Mesothelial cell of epicardium (in vitro differentiated cells): ENCODE results near the gene OR4K13. TPM values are rescaled to one million over a fixed set of nuclear protein-coding genes. Genes with fewer than 3 reads are reported as not detected.

ENCODE experiments used
- DNase-seq, 2 experiments: peaks; one replicate each; pipeline ENCODE4 v3.0.0; 2021; ENCODE audit warnings: low spot score in 2 of 2; ENCODE audit not compliant: unreplicated experiment in 2 of 2
- H3K27ac Mint-ChIP-seq: 2 replicates; pipeline ENCODE4 v1.8.0; 2021; ENCODE audit warnings: mixed read lengths
- H3K27me3 Mint-ChIP-seq: 2 replicates; pipeline ENCODE4 v1.8.0; 2021; ENCODE audit warnings: low read depth, mixed read lengths
- H3K36me3 Mint-ChIP-seq: 2 replicates; pipeline ENCODE4 v1.8.0; 2021; ENCODE audit warnings: mixed read lengths
- H3K4me1 Mint-ChIP-seq: 2 replicates; pipeline ENCODE4 v1.8.0; 2021; ENCODE audit warnings: mixed read lengths
- H3K4me3 Mint-ChIP-seq: 2 replicates; pipeline ENCODE4 v1.8.0; 2021; ENCODE audit warnings: mild to moderate bottlenecking, moderate library complexity, mixed read lengths
- H3K9me3 Mint-ChIP-seq: 2 replicates; pipeline ENCODE4 v1.8.0; 2021; ENCODE audit warnings: mixed read lengths
- CTCF ChIP-seq: fragments of 200-600 bp; sonication (generic); IDR thresholded peaks from one replicate; pipeline ENCODE4 v1.5.0; 2021; ENCODE audit warnings: antibody characterized with exemption; ENCODE audit not compliant: unreplicated experiment
- total RNA-seq: library from RNA; stranded (reverse); gene quantifications from 3 replicates; pipeline ENCODE4 v1.2.1, GENCODE V29; 2021

OR4K13 gene
- total RNA-seq, result not detected in 3 replicates

- H3K27ac Mint-ChIP-seq, result no peak within 1 kb of the TSS
- H3K27me3 Mint-ChIP-seq, result no peaks in the 10 kb centered on the region
Observed at GRCh38 chr14:20035938-20036337, at the start of gene OR4K13. OR4K13 (minus strand) TSS chr14:20036038; CDS start chr14:20034758, 1,280 bp downstream.

GRCh38 chr14:20059745-20060144, 23.9 kb upstream of the OR4K13 start, which contains the start of gene OR4L1:
OR4L1 (plus strand) TSS chr14:20060045; CDS start chr14:20060045, 0 bp downstream.
- no peak within 1 kb of the TSS for H3K4me3 Mint-ChIP-seq
- H3K27me3 Mint-ChIP-seq, result no peaks in the 10 kb centered on the region
- no peak within 1 kb of the TSS for H3K27ac Mint-ChIP-seq
- H3K4me1 Mint-ChIP-seq, result no peaks in the 10 kb centered on the region
- H3K36me3 Mint-ChIP-seq, result no peaks in the 10 kb centered on the region
- peaks cover 76% of the 10 kb centered on the region for H3K9me3 Mint-ChIP-seq
- TF ChIP-seq CTCF, result no peak
- DNase-seq, result no peak

More at GRCh38 chr14:20035938-20036337, at the start of gene OR4K13:
- TF ChIP-seq CTCF, result no peak
- peaks cover 52% of the 10 kb centered on the region for H3K9me3 Mint-ChIP-seq
- no peak for DNase-seq
- no peak within 1 kb of the TSS for H3K4me3 Mint-ChIP-seq
- no peaks in the 10 kb centered on the region for H3K4me1 Mint-ChIP-seq
- no peaks in the 10 kb centered on the region for H3K36me3 Mint-ChIP-seq

- Mint-ChIP-seq H3K36me3 (no peaks in the 10 kb centered on the region), H3K27me3 (no peaks in the 10 kb centered on the region), H3K4me3 (no peak overlapping the region), H3K4me1 (no peaks in the 10 kb centered on the region), H3K27ac (no peak overlapping the region), H3K9me3 (peaks cover 72% of the 10 kb centered on the region)
- no peak for DNase-seq
- TF ChIP-seq CTCF, result no peak
Observed at GRCh38 chr14:20048202-20048601, 12.4 kb upstream of the OR4K13 start.

GRCh38 chr14:20044243-20044642, 8.4 kb upstream of the OR4K13 start:
- Mint-ChIP-seq H3K9me3 (peaks cover 68% of the 10 kb centered on the region), H3K36me3 (no peaks in the 10 kb centered on the region), H3K4me1 (no peaks in the 10 kb centered on the region), H3K4me3 (no peak overlapping the region), H3K27me3 (no peaks in the 10 kb centered on the region), H3K27ac (no peak overlapping the region)
- TF ChIP-seq CTCF, result no peak
- no peak for DNase-seq

GRCh38 chr14:20035449-20035848, 389 bp downstream of the OR4K13 start:
- Mint-ChIP-seq H3K27ac (no peak overlapping the region), H3K9me3 (peaks cover 51% of the 10 kb centered on the region), H3K27me3 (no peaks in the 10 kb centered on the region), H3K4me3 (no peak overlapping the region), H3K36me3 (no peaks in the 10 kb centered on the region), H3K4me1 (no peaks in the 10 kb centered on the region)
- no peak for DNase-seq
- TF ChIP-seq CTCF, result no peak

GRCh38 chr14:20031058-20031457, 4.8 kb downstream of the OR4K13 start:
- peaks cover 75% of the 10 kb centered on the region for H3K9me3 Mint-ChIP-seq
- H3K36me3 Mint-ChIP-seq, result no peaks in the 10 kb centered on the region
- H3K4me3 Mint-ChIP-seq, result no peak overlapping the region
- no peaks in the 10 kb centered on the region for H3K4me1 Mint-ChIP-seq
- no peak overlapping the region for H3K27ac Mint-ChIP-seq
- no peak for TF ChIP-seq CTCF
- no peaks in the 10 kb centered on the region for H3K27me3 Mint-ChIP-seq
- no peak for DNase-seq
